B cell (primary cell): ENCODE measurements around the gene DRD1. TPM values are rescaled to one million over a fixed set of nuclear protein-coding genes. Genes with fewer than 3 reads are reported as not detected.

Experiments used
- ATAC-seq: fragments of 200-7000 bp; cut with Tn5 transposase; one replicate; pipeline ENCODE4 v1.10.0; 2021; ENCODE audit warnings: low read depth, mild to moderate bottlenecking, moderate number of reproducible peaks, moderate library complexity
- CTCF ChIA-PET: fragments of 350-600 bp; sonication (Branson Sonifier 250); formaldehyde crosslinking; loops from one replicate; lab custom pipeline; 2021; ENCODE audit warnings: antibody characterized with exemption, inconsistent platforms; lab: Charles Lee
- POLR2A ChIA-PET: fragments of 350-600 bp; sonication (Branson Sonifier 250); formaldehyde crosslinking; loops from one replicate; lab custom pipeline; 2021; ENCODE audit warnings: antibody characterized with exemption; lab: Charles Lee
- DNase-seq: peaks from one replicate; pipeline ENCODE4 v3.0.0; 2013
- H2AFZ ChIP-seq: 2 replicates; pipeline ENCODE4 v1.6.1; 2012; ENCODE audit warnings: mild to moderate bottlenecking, low read depth, low read length; ENCODE audit not compliant: insufficient read depth, poor library complexity, severe bottlenecking
- H3K27ac ChIP-seq, 2 donors: 1 replicate in 1 of 2; 2 replicates in 1 of 2; pipeline ENCODE4 v1.5.1; 2012 to 2013; ENCODE audit warnings: low read length in 2 of 2, mild to moderate bottlenecking in 2 of 2, moderate library complexity in 1 of 2
- H3K27me3 ChIP-seq, 4 experiments: fragments of 200-600 bp in 1 of 4; sonication (generic) in 1 of 4; replicated peaks in 1 of 4; 1 replicate in 2 of 4; 2 replicates in 2 of 4; pipeline versions ENCODE4 v1.6.1 to v1.7.0; 2013 to 2016; ENCODE audit warnings: low read length in 3 of 4, mild to moderate bottlenecking in 2 of 4, mixed read lengths in 1 of 4, moderate library complexity in 1 of 4; ENCODE audit not compliant: insufficient read depth in 4 of 4, control insufficient read depth in 3 of 4; ENCODE audit errors: control extremely low read depth in 1 of 4
- H3K36me3 ChIP-seq, 2 experiments: replicated peaks in 1 of 2; 1 replicate in 1 of 2; 2 replicates in 1 of 2; pipeline versions ENCODE4 v1.6.1 to v1.7.1; 2013; ENCODE audit warnings: low read length in 1 of 2; ENCODE audit not compliant: insufficient read depth in 2 of 2, control insufficient read depth in 1 of 2; ENCODE audit errors: control extremely low read depth in 1 of 2, extremely low read depth in 1 of 2
- H3K4me1 ChIP-seq, 2 donors: fragments of 200-600 bp in 1 of 2; sonication (generic) in 1 of 2; 1 replicate in 1 of 2; 2 replicates in 1 of 2; pipeline versions ENCODE4 v1.5.1 to v1.6.1; 2013 to 2017; ENCODE audit warnings: low read length in 2 of 2; ENCODE audit not compliant: control insufficient read depth in 2 of 2, insufficient read depth in 2 of 2
- H3K4me2 ChIP-seq: replicated peaks from 2 replicates; pipeline ENCODE3; 2012; ENCODE audit warnings: mild to moderate bottlenecking, low read depth, low read length; ENCODE audit not compliant: poor library complexity, severe bottlenecking
- H3K4me3 ChIP-seq, 5 experiments: fragments of 200-600 bp in 1 of 5; sonication (generic) in 1 of 5; 1 replicate in 3 of 5; 2 replicates in 2 of 5; pipeline versions ENCODE4 v1.5.1 to v1.7.0; 2011 to 2016; ENCODE audit warnings: low read length in 4 of 5, mild to moderate bottlenecking in 4 of 5, low read depth in 2 of 5, control low read depth in 1 of 5, moderate library complexity in 1 of 5; ENCODE audit not compliant: insufficient read depth in 1 of 5; ENCODE audit errors: control extremely low read depth in 1 of 5, extremely low read depth in 1 of 5
- H3K79me2 ChIP-seq: fragments of 200-600 bp; sonication (generic); one replicate; pipeline ENCODE4 v1.6.0; 2016; ENCODE audit warnings: low read length; ENCODE audit not compliant: control insufficient read depth, insufficient read depth
- H3K9ac ChIP-seq: fragments of 200-600 bp; sonication (generic); 2 replicates; pipeline ENCODE4 v1.6.1; 2017; ENCODE audit warnings: mild to moderate bottlenecking, low read length, moderate library complexity
- H3K9me3 ChIP-seq, 3 donors: one replicate each; pipeline versions ENCODE4 v1.6.1 to v1.7.1; 2013; ENCODE audit warnings: low read length in 2 of 3; ENCODE audit not compliant: control insufficient read depth in 2 of 3, insufficient read depth in 1 of 3; ENCODE audit errors: control extremely low read depth in 1 of 3
- H4K20me1 ChIP-seq: 2 replicates; pipeline ENCODE4 v1.6.0; 2012; ENCODE audit warnings: mild to moderate bottlenecking, low read length; ENCODE audit not compliant: insufficient read depth, control insufficient read depth, poor library complexity, severe bottlenecking
- H3K27ac Mint-ChIP-seq: one replicate; pipeline ENCODE4 v1.8.0; 2021; ENCODE audit warnings: mixed read lengths
- H3K27me3 Mint-ChIP-seq: one replicate; pipeline ENCODE4 v1.8.0; 2021; ENCODE audit warnings: mixed read lengths
- H3K4me1 Mint-ChIP-seq: one replicate; pipeline ENCODE4 v1.8.0; 2021; ENCODE audit warnings: mixed read lengths
- H3K4me3 Mint-ChIP-seq: one replicate; pipeline ENCODE4 v1.8.0; 2021; ENCODE audit warnings: mixed read lengths
- H3K9me3 Mint-ChIP-seq: one replicate; pipeline ENCODE4 v1.8.0; 2022; ENCODE audit warnings: mixed read lengths; ENCODE audit not compliant: insufficient read depth
- EZH2 ChIP-seq: IDR thresholded peaks from 2 replicates; pipeline ENCODE4 v1.6.1; 2012; ENCODE audit warnings: borderline replicate concordance, low read depth, mild to moderate bottlenecking, moderate library complexity, low read length; ENCODE audit not compliant: insufficient read depth, poor library complexity, severe bottlenecking
- WGBS: methylation state at CpG from one replicate; pipeline ENCODE4 v1.1.5; 2013; ENCODE audit warnings: missing lambda C conversion rate; ENCODE audit not compliant: insufficient coverage; 5-methylcytosine and 5-hydroxymethylcytosine counted together
- intact Hi-C: fragments of 100-400 bp; cut with micrococcal nuclease; formaldehyde crosslinking; loops from one replicate; pipeline ENCODE4 v1.10.0; 2022
- polyA plus RNA-seq: library from polyadenylated mRNA; depleted of rRNA; stranded (reverse); fragments of >200 nt; gene quantifications from 2 replicates; pipeline ENCODE4 v1.2.3, GENCODE V29; 2012
- total RNA-seq, 2 donors: library from RNA; stranded (reverse); fragments of 120-200 nt in 1 of 2; gene quantifications; 1 replicate in 1 of 2; 2 replicates in 1 of 2; pipeline versions ENCODE4 v1.2.3 to v1.2.4, GENCODE V29; 2013 to 2022
- TF ChIP-seq, protein P1 (sequence below): fragments of 200-600 bp; IDR thresholded peaks from one replicate; pipeline ENCODE4 v1.8.0; 2022; ENCODE audit warnings: antibody characterized with exemption, mild to moderate bottlenecking

DRD1 gene
- total and polyA plus RNA-seq, 2 donors (not counting 1 experiment from before 2014, with no cell fraction given) = not detected

DNA sequence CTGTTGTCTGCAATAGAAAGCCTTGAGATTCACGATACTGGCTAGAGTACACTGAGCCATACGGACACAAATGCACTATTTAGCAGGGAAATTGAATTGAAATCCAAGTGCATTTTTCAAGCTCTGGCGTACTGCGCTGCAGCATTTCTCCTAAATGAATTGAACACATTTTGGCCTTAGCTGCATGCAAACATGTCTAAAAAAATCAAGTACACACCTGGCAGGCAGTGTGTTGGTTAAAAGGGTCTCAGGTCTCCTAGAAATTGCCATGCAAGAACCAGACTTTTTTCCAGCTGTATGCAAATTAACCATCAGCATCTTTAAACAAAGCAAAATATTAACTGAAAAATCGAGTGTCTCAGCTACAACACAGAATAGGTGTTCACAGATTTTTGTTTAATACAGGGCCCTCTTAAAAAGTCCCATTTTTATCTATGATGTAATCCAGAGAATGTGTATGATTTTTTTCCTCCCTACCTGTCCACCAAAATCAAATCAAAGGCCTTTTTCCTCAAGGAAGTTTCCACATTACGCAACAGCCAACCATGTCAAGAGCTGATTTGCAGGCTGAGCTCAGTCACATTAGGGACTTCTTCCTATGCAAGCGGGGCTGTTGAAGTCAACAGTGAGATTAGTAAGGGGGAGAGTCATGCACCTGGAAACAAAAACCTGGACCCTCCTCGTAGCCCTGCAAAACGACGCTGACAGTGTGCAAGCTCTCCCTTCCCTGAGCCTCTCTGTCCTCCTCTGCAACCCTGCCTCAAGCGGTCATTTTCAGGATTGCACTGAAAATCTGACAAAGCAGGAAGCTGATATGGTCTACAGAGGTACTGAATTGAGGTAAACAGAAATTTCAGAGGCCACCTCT, 20.3 kb upstream of the DRD1 start:
- no peaks in the 10 kb centered on the region for H4K20me1 ChIP-seq
- no peak overlapping the region for H3K27ac Mint-ChIP-seq
- H3K4me2 ChIP-seq = no peak overlapping the region
- peaks cover 0 to 6% (median 1%) of the 10 kb centered on the region in 4 experiments for H3K27me3 ChIP-seq
- H3K4me3 Mint-ChIP-seq = no peak overlapping the region
- peaks cover 0 to 5% (median 0%) of the 10 kb centered on the region in 3 donors for H3K9me3 ChIP-seq
- intact Hi-C loops = no loop called here
- ATAC-seq (peak; percentile 77), DNase-seq (peak; percentile 51)
- peaks cover 29% of the 10 kb centered on the region for H3K27me3 Mint-ChIP-seq
- H3K79me2 ChIP-seq = no peaks in the 10 kb centered on the region
- H3K9ac ChIP-seq = no peak overlapping the region
- ChIA-PET POLR2A (no interaction called here), CTCF (interaction anchor here (0.7 to 2.7 kb wide), 9 partner anchors 10 to 29 kb away, joined by 3 to 17 read pairs (median 4); partner anchors contain the start of genes DRD1 and SFXN1)
- peaks cover 0 to 3% of the 10 kb centered on the region in 2 donors for H3K4me1 ChIP-seq
- no peak overlapping the region for H3K27ac ChIP-seq
- H3K4me3 ChIP-seq = no peak overlapping the region
- H2AFZ ChIP-seq = peak overlapping the region; percentile 44
- no peaks in the 10 kb centered on the region for H3K36me3 ChIP-seq
- 56% methylated on average over 9 of the region's 11 CpGs for WGBS
- peaks cover 5% of the 10 kb centered on the region for H3K4me1 Mint-ChIP-seq
- H3K9me3 Mint-ChIP-seq = no peaks in the 10 kb centered on the region
- TF ChIP-seq EZH2 = no peak
- TF ChIP-seq, protein P1, sequence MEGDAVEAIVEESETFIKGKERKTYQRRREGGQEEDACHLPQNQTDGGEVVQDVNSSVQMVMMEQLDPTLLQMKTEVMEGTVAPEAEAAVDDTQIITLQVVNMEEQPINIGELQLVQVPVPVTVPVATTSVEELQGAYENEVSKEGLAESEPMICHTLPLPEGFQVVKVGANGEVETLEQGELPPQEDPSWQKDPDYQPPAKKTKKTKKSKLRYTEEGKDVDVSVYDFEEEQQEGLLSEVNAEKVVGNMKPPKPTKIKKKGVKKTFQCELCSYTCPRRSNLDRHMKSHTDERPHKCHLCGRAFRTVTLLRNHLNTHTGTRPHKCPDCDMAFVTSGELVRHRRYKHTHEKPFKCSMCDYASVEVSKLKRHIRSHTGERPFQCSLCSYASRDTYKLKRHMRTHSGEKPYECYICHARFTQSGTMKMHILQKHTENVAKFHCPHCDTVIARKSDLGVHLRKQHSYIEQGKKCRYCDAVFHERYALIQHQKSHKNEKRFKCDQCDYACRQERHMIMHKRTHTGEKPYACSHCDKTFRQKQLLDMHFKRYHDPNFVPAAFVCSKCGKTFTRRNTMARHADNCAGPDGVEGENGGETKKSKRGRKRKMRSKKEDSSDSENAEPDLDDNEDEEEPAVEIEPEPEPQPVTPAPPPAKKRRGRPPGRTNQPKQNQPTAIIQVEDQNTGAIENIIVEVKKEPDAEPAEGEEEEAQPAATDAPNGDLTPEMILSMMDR = peak; percentile 78

DNA sequence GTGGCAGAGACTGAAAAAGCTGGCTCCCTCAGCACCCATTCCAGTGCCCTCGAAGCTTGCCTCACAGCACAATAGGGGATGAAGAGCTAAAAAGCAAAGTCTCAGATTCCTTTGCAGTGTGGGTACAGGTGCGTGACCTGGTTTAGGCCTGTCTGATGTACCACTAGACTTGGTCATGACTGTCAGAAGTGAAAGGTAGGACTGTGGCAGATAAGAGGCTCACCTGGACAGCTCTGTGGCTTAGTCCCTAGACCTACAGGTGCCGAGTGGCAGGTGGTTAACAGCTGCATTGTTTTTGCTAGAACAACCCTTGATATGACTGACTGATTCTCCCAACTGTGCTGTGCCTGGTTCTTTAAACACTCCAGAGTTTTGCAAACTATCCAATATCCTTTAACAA, 19.7 kb upstream of the DRD1 start:
- H3K9ac ChIP-seq = no peak overlapping the region
- Mint-ChIP-seq H3K4me3 (no peak overlapping the region), H3K9me3 (no peaks in the 10 kb centered on the region), H3K4me1 (peaks cover 5% of the 10 kb centered on the region), H3K27ac (no peak overlapping the region), H3K27me3 (peaks cover 30% of the 10 kb centered on the region)
- H3K36me3 ChIP-seq = no peaks in the 10 kb centered on the region
- ChIA-PET POLR2A (no interaction called here), CTCF (interaction anchor here (2.4 to 2.7 kb wide), 2 partner anchors 13 to 15 kb away, joined by 9 to 17 read pairs; partner anchors contain the start of gene SFXN1)
- DNase-seq = no peak
- H3K27me3 ChIP-seq = peaks cover 0 to 10% (median 1%) of the 10 kb centered on the region in 4 experiments
- H4K20me1 ChIP-seq = no peaks in the 10 kb centered on the region
- no peak overlapping the region for H3K27ac ChIP-seq
- H3K4me2 ChIP-seq = no peak overlapping the region
- peaks cover 0 to 5% (median 0%) of the 10 kb centered on the region in 3 donors for H3K9me3 ChIP-seq
- H3K4me3 ChIP-seq = no peak overlapping the region
- ATAC-seq = no peak
- no peaks in the 10 kb centered on the region for H3K79me2 ChIP-seq
- peaks cover 0 to 3% of the 10 kb centered on the region in 2 donors for H3K4me1 ChIP-seq
- WGBS = 77% methylated on average over 1 of the region's 3 CpGs
- intact Hi-C loops = no loop called here
- no peak for TF ChIP-seq EZH2
- TF ChIP-seq, protein P1 = no peak
- H2AFZ ChIP-seq = no peak overlapping the region
